ENCODE results near the gene CPVL.

CPVL gene

GRCh38 chr7:29078311-29079260 lies 67.8 kb downstream of the CPVL start:
- no peak for TF ChIP-seq CTCF (conservative IDR thresholded peaks at IDR 0.05; ENCODE audit: control insufficient read depth, insufficient read depth, low read depth, low read length)
- DNase-seq (ENCODE audit: low read depth), result no peak
- no peak overlapping the region for H3K4me3 ChIP-seq (ENCODE audit: control insufficient read depth, low read depth, low read length)

GRCh38 chr7:29077854-29078253 lies 68.5 kb downstream of the CPVL start:
- DNase-seq (ENCODE audit: low read depth), result no peak
- no peak overlapping the region for H3K4me3 ChIP-seq (ENCODE audit: control insufficient read depth, low read depth, low read length)
- TF ChIP-seq CTCF (conservative IDR thresholded peaks at IDR 0.05; ENCODE audit: control insufficient read depth, insufficient read depth, low read depth, low read length), result no peak

- no peak overlapping the region for H3K4me3 ChIP-seq (ENCODE audit: control insufficient read depth, low read depth, low read length)
- DNase-seq (ENCODE audit: low read depth), result no peak
- TF ChIP-seq CTCF (conservative IDR thresholded peaks at IDR 0.05; ENCODE audit: control insufficient read depth, insufficient read depth, low read depth, low read length), result no peak
Measured at GRCh38 chr7:29077176-29077575, 69.2 kb downstream of the CPVL start.

DNA sequence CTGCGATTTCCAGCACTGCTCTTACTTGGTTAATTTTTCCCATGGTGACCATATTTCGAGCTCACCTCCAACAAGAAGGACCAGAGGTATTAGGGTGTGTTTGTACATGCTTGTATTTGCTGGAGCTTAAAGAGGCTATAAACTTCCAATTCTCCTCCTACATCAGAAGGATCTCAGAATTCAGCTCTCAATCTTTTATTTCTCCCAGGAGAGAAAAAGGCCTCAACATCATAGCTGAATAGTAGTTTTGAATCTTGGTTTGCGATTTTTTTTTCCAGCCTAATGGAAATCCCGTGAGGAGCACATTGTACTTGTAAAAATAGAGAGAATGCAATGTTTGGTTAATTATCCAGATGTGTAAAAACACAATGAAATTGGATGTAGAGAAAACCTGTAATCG lies 69.7 kb downstream of the CPVL start:
- H3K4me3 ChIP-seq (ENCODE audit: control insufficient read depth, low read depth, low read length), result no peak overlapping the region
- no peak for TF ChIP-seq CTCF (conservative IDR thresholded peaks at IDR 0.05; ENCODE audit: control insufficient read depth, insufficient read depth, low read depth, low read length)
- DNase-seq (ENCODE audit: low read depth), result no peak

DNA sequence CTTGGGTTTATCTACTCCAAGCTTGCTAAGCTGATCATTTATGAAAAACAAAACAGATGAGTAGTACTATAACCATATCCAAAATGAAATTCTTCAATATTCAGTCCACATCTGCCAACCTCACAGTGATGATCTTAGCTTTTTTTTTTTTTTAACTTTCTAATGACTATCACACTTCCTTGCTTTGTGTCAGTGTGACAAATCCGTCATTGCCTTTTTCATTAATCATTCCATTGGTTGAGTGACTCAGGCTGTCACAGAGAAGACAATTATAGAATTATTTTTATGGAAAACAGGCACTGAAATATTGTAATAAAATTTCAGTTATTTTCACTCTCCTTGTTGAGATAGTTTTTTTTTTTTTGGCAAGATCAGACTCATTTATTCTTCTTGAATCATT lies 70.7 kb downstream of the CPVL start:
- H3K4me3 ChIP-seq (ENCODE audit: control insufficient read depth, low read depth, low read length), result no peak overlapping the region
- no peak for TF ChIP-seq CTCF (conservative IDR thresholded peaks at IDR 0.05; ENCODE audit: control insufficient read depth, insufficient read depth, low read depth, low read length)
- no peak for DNase-seq (ENCODE audit: low read depth)

DNA sequence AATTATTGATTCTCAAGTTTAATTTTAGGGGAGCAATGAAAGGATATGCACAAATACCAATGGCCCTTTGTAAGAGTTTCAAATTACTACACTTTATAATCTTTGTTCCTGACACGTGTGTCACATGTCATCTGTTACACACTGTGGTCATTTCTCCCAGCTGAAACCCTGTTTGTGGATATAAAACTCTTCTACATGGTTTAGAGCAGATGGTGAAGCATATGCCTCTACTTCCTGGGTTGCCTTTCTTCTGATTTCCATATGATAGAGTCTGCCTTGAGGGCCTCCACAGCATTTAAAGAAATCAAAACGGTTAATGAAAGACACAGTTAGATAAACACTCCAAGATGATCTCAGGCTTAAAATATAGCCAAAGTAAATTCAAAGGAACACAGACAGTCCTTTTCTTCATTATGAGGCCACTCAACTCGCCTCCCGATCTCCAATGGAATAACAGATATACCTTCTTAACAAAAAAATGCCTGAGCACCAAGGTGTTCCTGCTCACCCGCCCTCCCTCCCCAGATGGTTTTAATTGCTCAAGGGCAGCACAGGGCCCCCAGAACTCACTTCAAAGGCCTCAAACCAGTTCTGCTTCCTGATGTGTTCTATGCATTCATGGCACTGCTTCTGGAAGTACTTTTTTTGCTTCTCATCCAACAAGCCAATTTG lies 75.0 kb downstream of the CPVL start:
- no peak for TF ChIP-seq CTCF (conservative IDR thresholded peaks at IDR 0.05; ENCODE audit: control insufficient read depth, insufficient read depth, low read depth, low read length)
- DNase-seq (ENCODE audit: low read depth), result no peak
- no peak overlapping the region for H3K4me3 ChIP-seq (ENCODE audit: control insufficient read depth, low read depth, low read length)
